NCI-H146 (cell line): ENCODE measurements around the gene VRK3.
"Not testable (repeated sequence)": the region's sequence is repeated elsewhere in the genome, so short reads cannot be mapped to it uniquely, and the experiment has no call there.

Experiments
- DNase-seq: peaks from one replicate; lab custom pipeline; 2025; lab: John Stamatoyannopoulos, UW

VRK3 gene, protein sequence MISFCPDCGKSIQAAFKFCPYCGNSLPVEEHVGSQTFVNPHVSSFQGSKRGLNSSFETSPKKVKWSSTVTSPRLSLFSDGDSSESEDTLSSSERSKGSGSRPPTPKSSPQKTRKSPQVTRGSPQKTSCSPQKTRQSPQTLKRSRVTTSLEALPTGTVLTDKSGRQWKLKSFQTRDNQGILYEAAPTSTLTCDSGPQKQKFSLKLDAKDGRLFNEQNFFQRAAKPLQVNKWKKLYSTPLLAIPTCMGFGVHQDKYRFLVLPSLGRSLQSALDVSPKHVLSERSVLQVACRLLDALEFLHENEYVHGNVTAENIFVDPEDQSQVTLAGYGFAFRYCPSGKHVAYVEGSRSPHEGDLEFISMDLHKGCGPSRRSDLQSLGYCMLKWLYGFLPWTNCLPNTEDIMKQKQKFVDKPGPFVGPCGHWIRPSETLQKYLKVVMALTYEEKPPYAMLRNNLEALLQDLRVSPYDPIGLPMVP

GRCh38 chr19:50025022-50025793, at the start of gene VRK3:
TSS of gene VRK3 (minus strand) at chr19:50025372. CDS start at chr19:50016162, 9,210 bp downstream.
- DNase-seq, result peak; percentile 100

DNA sequence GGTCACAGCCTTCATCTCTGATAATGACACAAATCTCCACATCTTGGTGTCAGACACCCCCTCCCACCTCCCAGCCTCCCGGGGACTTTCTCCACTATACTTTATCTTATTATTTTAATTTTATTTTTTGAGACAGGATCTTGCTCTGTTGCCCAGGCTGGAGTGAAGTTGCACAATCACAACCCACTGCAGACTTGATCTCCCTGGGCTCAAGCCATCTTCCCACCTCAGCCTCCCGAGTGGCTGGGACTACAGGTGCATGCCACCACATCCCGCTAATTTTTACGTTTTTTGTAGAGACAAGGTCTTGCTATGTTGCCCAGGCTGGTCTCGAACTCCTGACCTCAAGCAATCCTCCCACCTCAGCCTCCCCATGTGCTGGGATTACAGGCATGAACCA, 43.2 kb upstream of the VRK3 start:
- DNase-seq, result not testable (repeated sequence)

- no peak for DNase-seq
These were observed 42.4 kb upstream of the VRK3 start for GRCh38 chr19:50067575-50067974.

DNA sequence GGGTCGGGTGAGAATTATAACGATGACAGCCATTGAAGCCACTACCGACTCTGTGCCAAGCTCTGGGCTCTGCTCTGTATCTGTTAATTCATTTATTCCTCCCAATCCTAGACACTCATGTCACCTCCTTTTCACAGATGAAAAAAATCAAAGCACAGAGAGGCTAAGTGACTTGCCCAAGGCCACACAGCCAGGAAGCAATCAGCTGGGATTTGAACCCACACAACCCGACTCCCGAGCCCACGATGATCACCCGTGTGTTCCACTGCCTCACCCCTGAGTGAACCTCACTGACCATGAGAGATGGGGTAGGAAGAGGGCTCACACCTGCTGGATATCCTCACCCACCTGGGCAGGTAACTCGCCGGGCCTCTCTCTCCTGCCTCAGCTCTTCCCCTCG, 40.8 kb upstream of the VRK3 start:
- DNase-seq, result no peak

- no peak for DNase-seq
These were observed 36.5 kb upstream of the VRK3 start for GRCh38 chr19:50061650-50062049.

DNA sequence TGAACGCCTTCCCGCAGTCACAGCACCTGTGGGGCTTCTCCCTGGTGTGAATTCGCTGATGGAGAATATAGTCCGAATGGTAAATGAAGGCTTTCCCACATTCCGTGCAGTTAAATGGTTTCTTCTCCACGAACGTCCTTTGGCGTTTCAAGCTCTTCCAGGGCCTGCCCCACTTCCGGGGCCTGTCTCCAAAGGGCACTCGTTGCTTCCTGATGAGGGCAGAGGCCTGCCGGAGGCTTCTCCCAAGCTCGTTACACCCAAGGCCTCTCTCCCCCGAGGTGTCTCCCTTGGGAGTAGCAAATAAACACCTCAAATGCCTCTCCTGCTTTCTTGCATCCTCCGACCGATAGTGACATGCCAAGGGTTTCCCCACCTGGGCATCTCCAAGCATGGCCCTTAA, 34.9 kb upstream of the VRK3 start:
- no peak for DNase-seq

DNA sequence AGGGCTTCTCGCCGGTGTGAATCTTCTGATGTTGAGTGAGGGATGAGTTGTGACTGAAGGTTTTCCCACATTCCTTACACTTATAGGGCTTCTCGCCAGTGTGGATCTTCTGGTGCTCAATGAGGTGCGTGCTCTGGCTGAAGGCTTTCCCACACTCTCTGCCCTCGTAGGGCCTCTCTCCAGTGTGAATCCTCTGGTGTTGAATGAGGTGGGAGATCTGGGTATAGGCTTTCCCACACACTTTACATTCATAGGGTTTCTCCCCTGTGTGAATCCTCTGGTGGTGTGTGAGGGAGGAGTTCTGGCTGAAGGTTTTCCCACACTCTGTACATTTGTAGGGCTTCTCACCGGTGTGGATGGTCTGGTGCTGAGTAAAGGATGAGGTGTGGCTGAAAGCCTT, 33.9 kb upstream of the VRK3 start:
- DNase-seq, result no peak

GRCh38 chr19:50058425-50058824, 33.3 kb upstream of the VRK3 start:
- DNase-seq, result no peak

DNA sequence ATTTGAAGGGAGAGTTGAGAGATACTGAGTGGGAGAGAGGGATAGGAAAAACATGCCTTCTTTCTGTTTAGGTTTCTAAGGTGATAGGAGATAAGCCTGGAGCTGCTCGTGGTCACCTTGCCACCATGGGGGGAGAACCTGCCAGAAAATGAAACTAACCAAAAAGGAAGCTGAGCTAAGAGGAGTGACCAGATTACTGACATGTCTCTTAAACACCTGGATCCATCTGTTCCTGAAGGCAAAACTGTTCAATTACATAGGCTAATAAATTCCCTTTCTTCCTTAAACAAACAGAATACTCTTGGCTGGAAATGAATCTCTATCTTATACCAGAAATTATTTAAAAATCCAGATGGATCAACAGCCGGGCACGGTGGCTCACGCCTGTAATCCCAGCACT, 27.9 kb upstream of the VRK3 start:
- no peak for DNase-seq

- DNase-seq, result no peak
These were observed 26.8 kb upstream of the VRK3 start for GRCh38 chr19:50051964-50052363.

DNA sequence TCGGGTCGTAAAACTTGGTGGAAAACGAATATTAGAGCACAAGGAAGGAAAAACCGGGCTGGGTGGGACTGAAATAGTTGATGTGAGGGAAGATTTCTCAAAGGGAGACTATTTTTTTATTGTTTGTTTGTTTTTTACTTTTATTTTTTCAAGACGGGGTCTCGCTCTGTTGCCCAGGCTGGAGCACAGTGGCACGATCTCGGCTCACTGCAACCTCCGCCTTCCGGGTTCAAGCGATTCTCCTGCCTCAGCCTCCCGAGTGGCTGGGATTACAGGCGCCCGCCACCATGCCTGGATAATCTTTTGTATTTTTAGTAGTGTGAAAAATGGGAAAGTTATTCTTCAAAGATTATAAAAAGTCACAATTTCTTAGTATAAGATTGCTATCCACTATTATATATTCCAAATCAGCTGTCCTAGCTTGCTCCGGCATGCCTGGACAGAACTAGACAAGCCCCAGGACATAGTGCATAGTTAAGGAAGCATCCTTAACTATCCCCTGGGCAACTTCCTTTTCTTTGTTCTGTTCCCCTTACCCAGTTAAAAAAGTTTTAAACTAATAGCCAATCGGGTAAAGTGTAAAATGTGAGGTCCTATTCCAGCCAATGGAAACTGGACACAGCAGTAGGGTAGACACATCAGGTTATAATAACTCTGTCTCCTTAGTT, 26.2 kb upstream of the VRK3 start:
- not testable (repeated sequence) for DNase-seq

- peak; percentile 81 for DNase-seq
These were observed 25.4 kb upstream of the VRK3 start for GRCh38 chr19:50050406-50051227.

- DNase-seq, result no peak
These were observed 22.5 kb upstream of the VRK3 start for GRCh38 chr19:50047671-50048070.

DNA sequence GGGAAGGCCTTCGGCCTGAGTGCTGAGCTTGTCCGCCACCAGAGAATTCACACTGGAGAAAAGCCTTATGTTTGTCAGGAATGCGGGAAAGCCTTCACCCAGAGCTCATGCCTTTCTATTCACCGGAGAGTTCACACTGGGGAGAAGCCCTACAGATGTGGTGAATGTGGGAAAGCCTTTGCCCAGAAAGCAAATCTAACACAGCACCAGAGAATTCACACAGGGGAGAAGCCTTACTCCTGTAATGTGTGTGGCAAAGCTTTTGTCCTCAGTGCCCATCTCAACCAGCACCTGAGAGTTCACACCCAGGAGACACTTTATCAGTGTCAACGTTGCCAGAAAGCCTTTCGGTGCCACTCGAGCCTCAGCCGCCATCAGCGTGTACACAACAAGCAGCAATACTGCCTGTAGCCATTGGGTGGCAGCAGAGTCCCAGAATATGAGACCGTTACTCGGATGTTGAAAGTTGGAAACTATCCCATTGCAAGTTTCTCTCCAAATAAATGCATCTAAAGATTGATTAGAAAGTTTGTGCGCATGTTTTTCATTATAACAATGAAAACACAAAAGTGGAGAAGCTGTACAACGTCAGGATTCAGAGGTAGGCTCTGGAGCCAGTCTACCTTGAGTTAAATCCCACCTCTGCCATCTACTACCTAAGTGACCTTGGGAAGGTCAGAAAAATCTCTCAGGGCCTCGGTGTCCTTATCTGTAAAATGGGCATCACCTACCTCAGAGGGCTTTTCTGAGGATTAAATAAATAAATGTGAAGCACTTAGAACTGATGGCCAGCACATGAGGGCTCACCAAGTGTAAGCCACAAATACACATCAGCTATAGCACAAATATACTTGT, 21.7 kb upstream of the VRK3 start:
- DNase-seq, result peak; percentile 20

- DNase-seq, result no peak
These were observed 19.8 kb upstream of the VRK3 start for GRCh38 chr19:50044922-50045321.

DNA sequence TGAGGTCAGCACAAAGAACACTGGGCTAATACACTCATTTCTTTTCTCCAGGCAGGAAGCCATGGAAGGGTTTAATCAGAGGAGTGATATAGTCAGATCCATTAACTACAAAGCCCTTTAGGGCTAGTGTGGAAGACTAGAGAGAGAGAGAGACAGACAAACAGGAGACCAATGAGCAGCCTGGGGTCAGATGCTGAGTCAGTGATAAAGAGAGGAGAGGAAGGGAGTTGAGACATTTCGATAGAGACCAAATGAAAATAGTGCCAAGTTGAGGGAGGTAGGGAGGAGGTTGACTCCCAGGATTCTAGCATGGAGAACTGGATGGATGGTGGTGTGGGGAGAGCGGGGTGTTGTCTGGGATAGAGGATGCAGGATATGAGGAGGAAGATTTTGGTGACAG, 18.8 kb upstream of the VRK3 start:
- DNase-seq, result no peak

GRCh38 chr19:50042363-50043024, 17.3 kb upstream of the VRK3 start:
- no peak for DNase-seq

- no peak for DNase-seq
These were observed 15.8 kb upstream of the VRK3 start for GRCh38 chr19:50040967-50041366.

DNA sequence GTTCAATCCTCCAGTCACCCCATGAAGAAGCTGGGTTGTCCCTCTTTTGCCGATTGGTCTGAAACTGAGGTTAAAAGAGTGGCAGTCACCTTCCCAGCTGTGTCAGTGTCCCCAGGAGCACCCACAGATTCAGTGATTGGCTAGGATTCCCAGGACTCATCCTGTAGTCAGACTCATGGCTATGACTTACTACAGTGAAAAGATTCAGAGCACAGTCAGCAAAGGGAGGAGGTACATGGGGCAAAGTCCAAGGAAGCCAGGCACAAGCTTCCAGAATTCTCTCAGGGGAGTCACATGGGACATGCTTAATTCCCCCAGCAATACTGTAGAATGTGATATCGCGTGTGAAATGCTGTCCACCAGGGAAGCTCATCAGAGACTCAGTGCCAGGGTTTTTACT, 14.8 kb upstream of the VRK3 start:
- DNase-seq, result no peak

DNA sequence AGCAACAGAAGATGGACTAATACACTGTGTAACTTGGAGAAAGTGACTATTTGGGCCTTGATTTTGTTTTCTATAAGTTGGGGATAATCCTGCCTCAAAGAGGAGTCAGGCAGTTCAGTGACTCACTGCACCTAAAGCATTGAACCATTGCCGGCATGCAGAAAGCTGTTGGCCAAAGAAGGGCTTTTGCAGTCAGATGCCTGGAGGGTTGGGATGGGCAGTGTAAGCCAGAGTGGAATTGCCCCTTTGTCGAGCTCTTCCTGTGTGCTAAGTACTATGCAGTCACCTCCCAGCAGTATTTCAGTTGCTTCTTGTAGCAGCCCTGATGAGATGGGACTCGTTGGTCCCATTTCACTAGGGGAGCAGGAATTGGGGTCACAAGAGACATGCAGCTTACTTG, 11.7 kb upstream of the VRK3 start:
- no peak for DNase-seq
